GM19025 (cell line): ENCODE measurements around the gene UNC79.
"Not testable (repeated sequence)": the region's sequence is repeated elsewhere in the genome, so short reads cannot be mapped to it uniquely, and the experiment has no call there.

ENCODE experiments used
- ATAC-seq: cut with Tn5 transposase; IDR thresholded peaks from one replicate; pipeline ENCODE4 v1.9.1; 2021; ENCODE audit warnings: mild to moderate bottlenecking, low read depth, moderate library complexity; ENCODE audit not compliant: unreplicated experiment

Gene UNC79

DNA sequence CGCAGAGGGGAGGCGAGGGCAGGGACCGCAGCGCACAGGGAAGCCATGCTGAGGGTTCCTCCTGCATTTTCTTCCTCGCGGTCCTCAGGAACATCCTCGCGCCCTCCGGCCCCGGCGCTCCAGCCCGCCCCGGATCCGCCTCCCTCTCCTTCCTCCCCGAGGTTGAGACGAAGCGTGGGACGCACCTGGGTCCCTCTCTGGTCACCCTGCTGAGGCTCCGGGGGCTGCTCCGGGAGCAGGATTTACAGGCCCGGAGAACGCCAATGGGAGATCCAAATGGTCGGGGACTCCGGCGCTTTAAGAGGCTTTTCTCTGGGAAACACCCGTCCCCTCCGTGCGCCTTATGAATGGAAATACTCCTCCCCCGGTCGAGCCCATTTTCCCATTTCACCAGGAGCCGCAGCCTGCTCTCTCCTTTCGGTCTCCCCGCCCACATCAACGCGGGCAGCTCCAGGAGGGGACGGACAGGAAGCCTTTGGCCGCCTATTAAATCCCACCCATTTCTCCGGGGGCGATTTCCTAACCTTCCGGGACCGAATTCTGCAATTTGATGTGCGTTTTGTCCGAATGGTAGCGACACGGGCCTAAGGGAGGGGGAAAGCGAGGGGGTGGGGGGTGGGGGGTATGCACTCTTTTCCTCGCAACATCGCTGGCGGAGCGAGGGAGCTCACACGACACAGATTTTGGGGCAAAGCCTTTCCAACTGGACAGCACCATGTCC lies at the start of gene UNC79:
Gene UNC79, plus strand, starts transcription at position 625 of the 721 bp plus-strand sequence. Its CDS starts 91 bp downstream, at position 716.
- ATAC-seq = no peak

DNA sequence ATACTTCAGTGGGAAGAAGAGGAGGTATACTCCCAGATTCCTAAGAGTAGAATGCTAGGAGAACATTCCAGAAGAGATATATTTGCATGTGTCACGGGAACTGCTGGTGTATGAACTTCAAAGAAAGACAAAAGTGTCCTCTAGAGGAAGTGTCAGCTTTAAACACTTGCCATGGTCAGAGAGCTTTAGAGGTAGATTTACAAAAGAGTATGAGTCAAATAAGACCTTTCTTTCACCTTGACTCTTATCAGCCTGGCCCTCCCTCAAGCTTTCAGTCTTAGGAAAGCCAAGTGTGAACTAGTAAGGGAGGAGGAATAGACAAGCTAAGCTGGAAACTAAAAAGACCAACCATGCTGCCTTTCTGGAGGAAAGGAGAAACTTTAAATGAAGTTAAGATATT lies 49.1 kb upstream of the UNC79 start:
- no peak for ATAC-seq

DNA sequence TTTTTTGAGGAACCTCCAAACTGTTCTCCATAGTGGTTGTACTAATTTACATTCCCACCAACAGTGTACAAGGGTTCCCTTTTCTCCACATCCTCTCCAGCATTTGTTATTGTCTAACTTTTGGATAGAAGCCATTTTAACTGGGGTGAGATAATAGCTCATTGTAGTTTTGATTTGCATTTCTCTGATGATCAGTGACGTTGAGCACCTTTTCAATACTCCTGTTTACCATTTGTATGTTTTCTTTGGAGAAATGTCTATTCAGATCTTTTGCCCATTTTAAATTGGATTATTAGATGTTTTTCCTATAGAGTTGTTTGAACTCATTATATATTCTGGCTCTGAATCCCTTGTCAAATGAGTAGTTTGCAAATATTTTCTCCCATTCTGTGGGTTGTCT lies 46.5 kb upstream of the UNC79 start:
- not testable (repeated sequence) for ATAC-seq

DNA sequence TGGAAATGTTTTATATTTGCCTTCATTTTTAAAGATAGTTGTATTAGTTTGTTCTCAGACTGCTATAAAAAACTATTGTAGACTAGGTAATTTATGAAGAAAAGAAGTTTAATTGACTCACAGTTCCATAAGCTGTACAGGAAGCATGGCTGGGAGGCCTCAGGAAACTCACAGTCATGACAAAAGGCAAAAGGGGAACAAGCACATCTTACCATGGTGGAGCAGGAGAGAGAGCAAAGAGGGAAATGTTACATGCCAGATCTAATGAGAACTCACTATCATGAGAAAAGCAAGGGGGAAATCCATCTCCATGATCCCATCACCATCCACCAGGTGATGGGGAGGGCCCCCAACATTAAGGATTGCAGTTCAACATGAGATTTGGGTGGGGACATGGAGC lies 35.5 kb upstream of the UNC79 start:
- no peak for ATAC-seq

DNA sequence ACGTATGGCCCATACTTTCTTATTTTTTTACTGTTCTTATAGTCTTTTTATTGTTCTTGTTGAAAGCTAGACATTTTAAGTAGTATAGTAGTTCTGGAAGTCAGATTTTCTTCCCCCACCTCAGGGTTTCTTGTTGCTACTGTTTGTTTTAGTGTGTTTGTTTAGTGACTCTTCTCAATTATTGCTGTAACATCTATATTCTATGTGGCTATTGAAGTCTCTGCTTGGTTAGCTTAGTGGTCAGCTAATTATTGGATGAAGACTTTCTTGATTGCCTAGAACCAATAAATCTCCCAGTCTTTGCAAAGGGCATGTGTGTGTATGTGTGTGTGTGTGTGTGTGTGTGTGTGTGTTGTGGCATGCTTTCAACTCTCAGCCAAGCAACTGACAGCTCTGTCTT lies 34.3 kb upstream of the UNC79 start:
- no peak for ATAC-seq

DNA sequence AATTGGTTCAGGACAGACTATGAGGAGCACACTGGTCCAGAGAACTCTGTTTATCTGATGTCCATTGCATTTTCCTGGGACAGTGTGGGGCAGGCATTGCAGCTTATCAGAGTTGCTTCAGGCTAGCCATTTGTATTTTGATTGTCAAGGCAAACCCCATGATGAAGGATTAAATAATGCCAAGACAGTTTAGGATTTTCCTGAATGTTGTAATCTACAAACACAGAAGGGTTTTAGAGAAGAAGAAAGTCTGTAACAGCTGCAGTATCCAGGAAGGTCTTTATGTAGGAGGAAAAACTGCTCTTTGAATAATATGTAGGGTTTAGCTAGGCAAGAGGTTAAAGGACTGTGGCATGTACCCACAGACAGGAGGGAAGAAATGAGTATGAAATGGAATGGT lies 32.2 kb upstream of the UNC79 start:
- ATAC-seq = no peak

DNA sequence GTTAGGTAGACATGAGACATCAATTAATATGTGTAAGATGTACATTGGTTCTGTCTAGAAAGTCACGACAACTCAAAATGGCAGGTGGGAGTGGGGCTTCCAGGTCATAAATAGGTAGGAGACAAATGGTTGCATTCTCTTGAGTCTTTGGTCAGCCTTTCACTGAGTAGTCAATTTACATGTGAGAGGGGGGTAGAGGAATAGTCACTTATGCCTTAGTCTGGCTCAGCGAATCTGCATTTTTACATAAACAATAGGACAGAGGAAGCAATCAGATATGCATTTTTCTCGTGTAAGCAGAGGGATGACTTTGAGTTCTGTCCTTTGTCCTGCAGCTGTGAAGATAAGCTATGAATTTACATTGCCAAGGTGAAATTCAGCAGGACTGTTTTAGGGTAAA lies 27.8 kb upstream of the UNC79 start:
- ATAC-seq = no peak

DNA sequence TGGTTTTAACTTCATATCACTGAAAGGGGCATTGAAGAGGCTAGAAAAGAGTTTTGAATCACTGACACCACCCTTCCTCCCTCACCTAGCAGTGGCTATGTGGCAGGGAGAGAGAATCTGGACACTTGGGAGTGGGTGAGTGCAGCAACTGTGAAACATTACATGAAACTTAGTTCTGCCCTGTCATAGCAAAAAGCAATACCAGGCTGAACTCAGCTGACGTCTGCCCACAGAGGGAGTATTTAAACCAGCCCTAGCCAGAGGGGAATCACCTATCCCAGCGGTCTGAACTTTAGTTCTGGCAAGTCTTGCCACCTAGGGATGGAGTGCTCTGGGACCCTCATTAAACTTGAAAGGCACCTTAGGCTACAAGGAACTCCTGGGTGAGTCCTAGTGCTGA lies 20.7 kb upstream of the UNC79 start:
- ATAC-seq = no peak

DNA sequence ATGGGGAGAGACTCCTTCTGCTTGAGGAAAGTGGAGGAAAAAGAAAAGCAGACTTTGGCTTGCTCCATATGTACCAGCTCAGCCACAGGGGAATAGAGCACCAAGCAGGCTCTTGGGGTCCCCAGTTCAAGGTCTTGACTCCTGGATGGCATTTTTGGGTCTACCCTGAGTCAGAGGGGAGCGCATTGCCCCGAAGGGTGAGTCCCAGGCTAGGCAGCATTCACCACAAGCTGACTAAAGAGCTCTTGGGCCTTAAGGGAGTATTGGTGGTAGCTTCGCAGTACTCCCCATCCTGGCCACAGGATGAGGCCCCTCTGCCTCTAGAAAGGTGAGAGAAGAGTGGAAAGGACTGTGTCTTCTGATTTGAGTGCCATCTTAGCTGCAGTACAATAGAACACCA lies 19.8 kb upstream of the UNC79 start:
- ATAC-seq = no peak

DNA sequence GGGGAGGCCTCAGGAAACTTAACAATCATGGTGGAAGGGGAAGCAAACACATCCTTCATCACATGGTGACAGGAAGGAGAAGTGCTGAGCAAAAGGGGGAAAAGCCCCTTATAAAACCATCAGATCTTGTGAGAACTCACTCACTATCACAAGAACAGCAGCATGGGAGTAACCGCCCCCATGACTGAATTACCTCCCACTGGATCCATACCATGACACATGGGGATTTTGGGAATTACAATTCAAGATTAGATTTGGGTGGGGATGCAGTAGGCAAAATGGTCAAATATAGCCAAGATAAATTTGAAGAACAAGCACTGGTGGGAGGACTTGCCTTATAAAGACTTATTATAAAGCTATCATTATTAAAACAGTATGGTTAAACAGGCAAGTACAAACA lies 5.6 kb upstream of the UNC79 start:
- ATAC-seq = not testable (repeated sequence)

DNA sequence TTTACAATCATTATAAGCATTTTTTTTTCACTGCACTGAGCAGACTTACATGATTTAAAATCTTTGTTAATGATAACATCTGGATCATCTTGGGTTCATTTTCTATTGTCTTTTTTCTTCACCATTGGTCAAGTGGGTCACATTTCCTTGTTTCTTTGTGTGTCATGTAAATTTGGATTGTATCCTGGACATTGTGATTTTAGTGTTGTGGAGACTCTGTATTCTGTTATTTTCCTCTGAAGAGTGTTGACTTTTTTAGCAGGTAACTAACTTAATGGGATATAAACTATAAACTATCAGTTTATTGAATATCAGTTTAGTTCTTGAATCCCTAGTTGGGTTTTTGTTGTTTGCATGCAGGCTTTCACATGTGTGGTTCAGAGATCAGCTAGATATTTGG lies 4.0 kb upstream of the UNC79 start:
- no peak for ATAC-seq

DNA sequence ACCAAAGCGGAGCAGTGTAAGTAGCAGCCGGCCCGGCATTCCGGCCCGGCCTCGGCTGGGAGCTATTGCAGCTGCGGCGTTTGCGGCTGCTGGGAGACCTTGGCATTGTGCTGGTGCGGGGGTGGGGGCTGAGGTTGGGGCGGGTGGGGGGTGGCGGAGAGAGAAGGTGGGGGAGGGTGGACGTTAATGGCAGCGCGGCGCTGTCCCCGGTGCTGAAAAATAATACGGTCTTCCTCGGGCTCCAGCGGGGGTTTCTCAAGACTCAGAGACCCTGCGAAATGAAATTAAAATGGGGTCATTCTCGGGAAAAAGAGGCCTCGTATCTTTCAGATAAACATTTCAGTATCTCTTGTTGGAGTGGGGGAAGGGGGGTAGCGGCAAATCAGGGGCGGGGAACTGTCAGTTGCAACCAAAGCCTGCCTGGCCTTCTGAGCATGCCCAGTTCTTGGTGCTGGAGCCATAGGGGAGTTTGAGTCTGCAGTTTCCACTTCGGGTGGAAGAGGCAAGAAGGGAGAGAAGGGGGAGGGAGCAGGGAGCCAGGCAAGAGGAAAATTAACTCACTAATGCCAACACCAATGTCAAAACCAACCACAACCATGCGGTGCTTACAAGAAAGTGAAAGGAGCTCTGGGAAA lies 414 bp downstream of the UNC79 start:
- ATAC-seq = no peak

DNA sequence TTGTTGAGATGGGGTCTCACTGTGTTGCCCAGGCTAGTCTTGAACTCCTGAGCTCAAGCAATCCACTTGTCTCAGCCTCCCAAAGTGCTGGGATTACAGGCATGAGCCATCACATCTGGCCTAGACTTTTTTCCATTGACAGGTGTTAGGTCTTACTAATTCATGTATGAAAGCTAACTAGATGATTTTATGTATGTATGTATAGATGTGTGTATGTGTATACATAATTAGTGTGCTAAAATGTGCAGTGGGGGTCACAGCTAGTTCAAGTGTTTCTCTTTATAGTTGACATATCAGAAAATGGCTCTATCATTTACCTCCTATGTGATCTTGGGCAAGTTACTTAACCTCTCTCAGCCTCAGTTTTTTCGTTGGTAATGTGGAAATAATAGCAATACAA lies 23.5 kb downstream of the UNC79 start:
- ATAC-seq = no peak

DNA sequence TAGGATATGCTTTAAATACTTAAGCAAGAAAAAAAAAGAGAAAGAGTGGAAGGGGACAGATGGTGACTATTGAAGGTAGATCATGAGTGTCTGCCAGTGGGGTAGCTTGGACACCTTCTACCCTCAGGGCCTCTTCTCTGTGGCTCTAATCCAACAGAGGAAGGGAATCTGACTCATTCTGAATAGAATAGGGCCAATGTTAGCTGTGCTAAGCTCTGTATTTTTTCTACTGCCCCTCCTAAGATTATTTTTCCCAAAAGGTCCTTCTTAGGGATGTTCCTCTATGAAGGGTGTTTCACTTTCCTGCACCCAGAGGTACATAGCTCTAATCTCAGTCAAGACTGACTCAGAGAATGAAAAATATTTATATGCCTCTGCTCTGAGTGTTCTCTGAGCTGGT lies 25.6 kb downstream of the UNC79 start:
- no peak for ATAC-seq

DNA sequence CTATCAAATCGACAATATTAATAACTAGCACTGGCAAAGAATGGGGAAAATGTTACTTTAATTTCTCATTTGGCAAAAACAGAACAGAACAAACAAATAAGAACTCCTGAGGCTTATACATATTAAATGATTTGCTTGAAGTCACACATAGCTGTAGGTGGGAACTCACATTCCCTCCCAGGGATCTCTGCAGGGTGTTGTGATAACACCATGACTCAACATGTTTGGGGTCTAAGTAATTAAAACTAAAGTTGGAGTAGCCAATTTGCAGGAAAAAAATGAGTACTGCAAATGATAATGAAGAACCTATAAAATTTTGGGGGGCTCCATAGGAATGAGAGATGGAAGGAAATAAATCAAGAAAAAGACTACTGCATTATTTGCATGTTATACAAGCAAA lies 27.5 kb downstream of the UNC79 start:
- no peak for ATAC-seq

DNA sequence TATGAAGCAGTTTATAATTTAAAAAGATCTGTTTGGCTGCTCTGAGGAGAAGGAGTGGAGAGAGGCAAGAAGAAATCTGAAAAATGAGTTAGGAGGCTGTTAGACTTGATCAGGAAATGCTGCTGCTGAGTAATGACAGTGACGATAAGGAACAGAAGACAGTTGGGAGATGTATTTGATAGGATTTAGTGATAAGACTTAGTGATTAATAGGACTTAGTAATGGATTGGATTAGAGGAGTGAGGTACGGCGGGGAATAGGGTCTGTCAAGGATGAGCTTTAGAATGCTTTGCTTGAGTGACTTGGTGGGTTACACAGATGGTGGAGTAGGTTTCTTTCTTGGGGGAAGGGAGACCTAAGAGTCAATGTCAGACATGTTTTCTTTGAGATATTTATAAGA lies 31.7 kb downstream of the UNC79 start:
- no peak for ATAC-seq

DNA sequence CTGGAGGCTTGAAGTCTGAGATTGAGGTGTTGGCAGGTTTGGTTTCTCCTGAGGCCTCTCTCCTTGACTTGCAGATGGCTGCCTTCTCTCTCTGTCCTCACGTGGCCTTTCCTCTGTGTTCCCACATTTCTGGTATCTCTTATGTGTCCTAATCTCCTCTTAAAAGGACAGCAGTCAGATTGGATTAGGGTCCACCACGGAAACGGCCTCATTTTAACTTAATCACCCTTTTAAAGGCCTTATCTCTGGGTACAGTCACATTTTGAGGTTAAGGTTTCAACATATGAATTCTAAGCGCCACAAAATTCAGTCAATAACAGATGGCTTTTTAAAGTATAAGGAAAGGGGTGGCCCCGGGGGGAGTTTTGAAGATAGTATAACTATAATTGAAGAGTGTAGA lies 33.5 kb downstream of the UNC79 start:
- no peak for ATAC-seq

DNA sequence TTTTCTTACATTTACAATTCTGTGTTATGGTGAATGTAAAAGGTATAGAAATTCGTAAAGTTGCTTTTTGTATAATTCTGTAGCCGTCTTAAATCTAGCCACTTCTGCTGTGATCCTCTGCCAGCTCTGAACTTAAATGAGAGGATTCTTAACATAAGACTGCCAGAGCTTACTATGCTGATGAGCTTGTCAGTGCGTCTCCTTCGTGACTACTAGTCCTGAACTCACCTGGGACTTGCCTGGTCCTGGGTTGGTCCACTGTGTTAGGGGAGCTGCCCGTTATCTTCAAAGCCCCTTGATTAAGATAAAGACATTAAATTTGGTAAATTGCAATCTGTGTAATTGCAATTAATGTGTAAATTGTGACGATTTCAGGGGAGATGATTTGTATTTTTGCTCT lies 44.7 kb downstream of the UNC79 start:
- no peak for ATAC-seq

DNA sequence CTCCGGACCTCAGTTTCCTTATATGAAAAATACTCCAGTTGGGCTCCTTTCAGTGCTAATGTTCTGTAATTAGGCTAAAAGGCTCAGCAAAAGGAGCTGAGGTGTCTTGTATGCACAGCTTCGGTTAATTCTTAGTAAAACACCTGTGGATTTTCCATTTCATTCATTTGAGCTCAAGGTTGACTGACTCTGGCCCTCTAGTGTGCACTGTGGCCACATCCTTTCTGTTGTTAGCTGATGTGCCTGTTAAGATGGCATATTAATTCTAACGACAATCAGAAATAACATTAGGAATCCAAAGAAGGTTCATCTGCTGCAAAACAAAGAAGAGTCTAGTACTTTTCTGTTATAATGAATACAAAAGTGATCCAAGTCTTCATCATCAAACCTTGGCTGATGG lies 45.6 kb downstream of the UNC79 start:
- no peak for ATAC-seq

DNA sequence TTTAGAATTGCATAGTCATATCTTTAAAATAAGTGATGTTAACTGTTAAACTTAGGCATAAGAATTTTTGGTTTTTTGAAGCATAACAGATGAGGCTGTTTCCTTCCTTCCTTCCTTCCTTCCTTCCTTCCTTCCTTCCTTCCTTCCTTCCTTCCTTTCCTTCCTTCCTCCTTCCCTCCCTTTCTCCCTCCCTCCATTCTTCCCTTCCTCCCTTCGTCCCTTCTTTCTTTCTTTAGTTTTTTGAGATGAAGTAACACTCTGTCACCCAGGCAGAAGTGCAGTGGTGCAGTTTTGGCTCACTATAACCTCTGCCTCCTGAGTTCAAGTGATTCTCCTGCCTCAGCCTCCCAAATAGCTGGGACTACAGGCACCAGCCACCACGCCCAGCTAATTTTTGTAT lies 48.3 kb downstream of the UNC79 start:
- ATAC-seq = not testable (repeated sequence)

DNA sequence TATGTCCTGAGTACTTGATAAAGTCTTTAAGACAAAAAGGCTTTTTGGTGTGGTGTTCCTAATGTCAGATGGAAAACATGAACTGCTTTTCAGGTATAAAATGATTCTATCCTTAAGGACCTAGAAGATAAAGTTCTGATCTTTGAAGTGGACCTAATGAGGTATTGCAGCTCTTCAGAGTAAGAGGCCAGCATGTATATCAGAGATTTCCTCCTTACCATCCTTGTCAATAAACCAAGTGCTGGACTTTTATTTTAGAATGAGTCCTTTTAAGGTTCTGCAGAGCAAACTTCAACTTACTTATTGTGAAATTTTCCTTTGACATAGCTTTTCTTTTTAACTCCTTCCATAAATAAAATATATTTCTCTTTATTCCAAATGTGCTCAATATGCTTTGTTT lies 50.1 kb downstream of the UNC79 start:
- ATAC-seq = no peak

DNA sequence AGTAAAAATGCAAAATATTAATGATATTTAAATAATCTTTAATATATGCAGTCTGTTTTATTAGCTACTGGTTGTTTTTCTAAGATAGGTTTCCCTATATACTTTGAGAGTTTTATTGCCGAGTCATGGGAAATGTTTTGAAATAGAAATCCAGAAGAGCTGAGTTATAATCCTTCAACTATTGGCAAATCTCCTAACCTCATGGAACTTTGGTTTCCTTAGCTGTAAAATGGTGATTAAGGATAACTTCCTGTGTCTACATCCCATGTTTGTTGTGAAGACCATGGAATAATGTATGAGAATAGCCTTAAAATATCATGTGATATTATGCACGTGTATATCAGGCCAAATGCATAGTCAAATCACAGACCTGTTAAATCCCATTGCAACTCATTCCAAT lies 51.0 kb downstream of the UNC79 start:
- no peak for ATAC-seq
